ENCODE measurements around the gene BAZ2B.

Gene BAZ2B

GRCh38 chr2:159349674-159350299 is 266.6 kb downstream of the BAZ2B start:
- no peaks in the 10 kb centered on the region for H3K4me1 ChIP-seq (ENCODE audit: insufficient read depth, low read length)
- peaks cover 5% of the 10 kb centered on the region; the same call in 1 of the 2 replicates for H3K36me3 ChIP-seq (ENCODE audit: insufficient read depth, low read length)
- H3K9ac ChIP-seq (ENCODE audit: low read depth, low read length) = no peak overlapping the region
- no peaks in the 10 kb centered on the region for H3K9me3 ChIP-seq (ENCODE audit: control insufficient read depth, insufficient read depth, low read length)

GRCh38 chr2:159326569-159327255 is 289.6 kb downstream of the BAZ2B start:
- H3K9ac ChIP-seq (ENCODE audit: low read depth, low read length) = no peak overlapping the region
- no peaks in the 10 kb centered on the region; the same call in 1 of the 2 replicates for H3K36me3 ChIP-seq (ENCODE audit: insufficient read depth, low read length)
- no peaks in the 10 kb centered on the region for H3K4me1 ChIP-seq (ENCODE audit: insufficient read depth, low read length)
- no peaks in the 10 kb centered on the region for H3K9me3 ChIP-seq (ENCODE audit: control insufficient read depth, insufficient read depth, low read length)

GRCh38 chr2:159322419-159322818 is 293.9 kb downstream of the BAZ2B start:
- H3K4me1 ChIP-seq (ENCODE audit: insufficient read depth, low read length) = no peaks in the 10 kb centered on the region
- H3K9me3 ChIP-seq (ENCODE audit: control insufficient read depth, insufficient read depth, low read length) = no peaks in the 10 kb centered on the region
- no peaks in the 10 kb centered on the region for H3K36me3 ChIP-seq (ENCODE audit: insufficient read depth, low read length)
- no peak overlapping the region for H3K9ac ChIP-seq (ENCODE audit: low read depth, low read length)

GRCh38 chr2:159317392-159318088 is 298.8 kb downstream of the BAZ2B start:
- Histone ChIP-seq H3K4me1 (ENCODE audit: insufficient read depth, low read length) (no peaks in the 10 kb centered on the region), H3K9ac (ENCODE audit: low read depth, low read length) (no peak overlapping the region), H3K36me3 (ENCODE audit: insufficient read depth, low read length) (no peaks in the 10 kb centered on the region; the same call in 1 of the 2 replicates), H3K9me3 (ENCODE audit: control insufficient read depth, insufficient read depth, low read length) (no peaks in the 10 kb centered on the region)

GRCh38 chr2:159307942-159308341 is 308.4 kb downstream of the BAZ2B start:
- Histone ChIP-seq H3K9me3 (ENCODE audit: control insufficient read depth, insufficient read depth, low read length) (no peaks in the 10 kb centered on the region), H3K36me3 (ENCODE audit: insufficient read depth, low read length) (no peaks in the 10 kb centered on the region), H3K4me1 (ENCODE audit: insufficient read depth, low read length) (no peaks in the 10 kb centered on the region), H3K9ac (ENCODE audit: low read depth, low read length) (no peak overlapping the region)

GRCh38 chr2:159300586-159300985 is 315.8 kb downstream of the BAZ2B start:
- no peaks in the 10 kb centered on the region for H3K9me3 ChIP-seq (ENCODE audit: control insufficient read depth, insufficient read depth, low read length)
- H3K4me1 ChIP-seq (ENCODE audit: insufficient read depth, low read length) = peaks cover 4% of the 10 kb centered on the region; the same call in 1 of the 2 replicates
- no peaks in the 10 kb centered on the region for H3K36me3 ChIP-seq (ENCODE audit: insufficient read depth, low read length)

GRCh38 chr2:159298967-159299366 is 317.4 kb downstream of the BAZ2B start:
- no peak overlapping the region for H3K9ac ChIP-seq (ENCODE audit: low read depth, low read length)

More at GRCh38 chr2:159300586-159300985, 315.8 kb downstream of the BAZ2B start:
- H3K9ac ChIP-seq (ENCODE audit: low read depth, low read length) = no peak overlapping the region

GRCh38 chr2:159297042-159297707 is 319.2 kb downstream of the BAZ2B start:
- Histone ChIP-seq H3K9ac (ENCODE audit: low read depth, low read length) (no peak overlapping the region), H3K4me1 (ENCODE audit: insufficient read depth, low read length) (peaks cover 4% of the 10 kb centered on the region; the same call in 1 of the 2 replicates), H3K9me3 (ENCODE audit: control insufficient read depth, insufficient read depth, low read length) (no peaks in the 10 kb centered on the region), H3K36me3 (ENCODE audit: insufficient read depth, low read length) (no peaks in the 10 kb centered on the region)

More at GRCh38 chr2:159298967-159299366, 317.4 kb downstream of the BAZ2B start:
- Histone ChIP-seq H3K9me3 (ENCODE audit: control insufficient read depth, insufficient read depth, low read length) (no peaks in the 10 kb centered on the region), H3K4me1 (ENCODE audit: insufficient read depth, low read length) (peaks cover 4% of the 10 kb centered on the region; the same call in 1 of the 2 replicates), H3K36me3 (ENCODE audit: insufficient read depth, low read length) (no peaks in the 10 kb centered on the region)

GRCh38 chr2:159292157-159292556 is 324.2 kb downstream of the BAZ2B start:
- peaks cover under 1% of the 10 kb centered on the region; the same call in 1 of the 2 replicates for H3K4me1 ChIP-seq (ENCODE audit: insufficient read depth, low read length)
- no peaks in the 10 kb centered on the region for H3K36me3 ChIP-seq (ENCODE audit: insufficient read depth, low read length)
- no peaks in the 10 kb centered on the region for H3K9me3 ChIP-seq (ENCODE audit: control insufficient read depth, insufficient read depth, low read length)
- no peak overlapping the region for H3K9ac ChIP-seq (ENCODE audit: low read depth, low read length)

GRCh38 chr2:159290289-159290907 is 325.9 kb downstream of the BAZ2B start:
- Histone ChIP-seq H3K4me1 (ENCODE audit: insufficient read depth, low read length) (no peaks in the 10 kb centered on the region), H3K9ac (ENCODE audit: low read depth, low read length) (no peak overlapping the region)

GRCh38 chr2:159287733-159288132 is 328.6 kb downstream of the BAZ2B start:
- Histone ChIP-seq H3K4me1 (ENCODE audit: insufficient read depth, low read length) (peaks cover 4% of the 10 kb centered on the region), H3K36me3 (ENCODE audit: insufficient read depth, low read length) (no peaks in the 10 kb centered on the region), H3K9ac (ENCODE audit: low read depth, low read length) (peak overlapping the region; percentile 69; the same call in 1 of the 2 replicates), H3K9me3 (ENCODE audit: control insufficient read depth, insufficient read depth, low read length) (no peaks in the 10 kb centered on the region)

More at GRCh38 chr2:159290289-159290907, 325.9 kb downstream of the BAZ2B start:
- Histone ChIP-seq H3K36me3 (ENCODE audit: insufficient read depth, low read length) (no peaks in the 10 kb centered on the region), H3K9me3 (ENCODE audit: control insufficient read depth, insufficient read depth, low read length) (no peaks in the 10 kb centered on the region)

- Histone ChIP-seq H3K9me3 (ENCODE audit: control insufficient read depth, insufficient read depth, low read length) (no peaks in the 10 kb centered on the region), H3K9ac (ENCODE audit: low read depth, low read length) (peak overlapping the region; percentile 97), H3K4me1 (ENCODE audit: insufficient read depth, low read length) (peaks cover 4% of the 10 kb centered on the region), H3K36me3 (ENCODE audit: insufficient read depth, low read length) (no peaks in the 10 kb centered on the region)
Measured at GRCh38 chr2:159286709-159287441, 329.5 kb downstream of the BAZ2B start.

GRCh38 chr2:159285929-159286708 is 330.2 kb downstream of the BAZ2B start, which contains the start of gene WDSUB1:
Gene WDSUB1 (minus strand): TSS chr2:159286703. CDS start chr2:159283069, 3,634 bp downstream.
- Histone ChIP-seq H3K36me3 (ENCODE audit: insufficient read depth, low read length) (no peaks in the 10 kb centered on the region), H3K4me1 (ENCODE audit: insufficient read depth, low read length) (peaks cover 4% of the 10 kb centered on the region), H3K9ac (ENCODE audit: low read depth, low read length) (peak within 1 kb of the TSS; percentile 97), H3K9me3 (ENCODE audit: control insufficient read depth, insufficient read depth, low read length) (no peaks in the 10 kb centered on the region)

All from ES-I3 (cell line).